PC-3 (cell line): ENCODE results near the gene PTGES3. TPM values are rescaled to one million over a fixed set of nuclear protein-coding genes. Genes with fewer than 3 reads are reported as not detected.

ENCODE experiments used
- ATAC-seq: fragments of 200-7000 bp; cut with Tn5 transposase; 2 replicates; pipeline ENCODE4 v1.9.1; 2020; ENCODE audit warnings: mild to moderate bottlenecking, moderate library complexity
- BruUV-seq: library from RNA; stranded (reverse); fragments of 400-500 nt; replicated peaks from 2 replicates; lab custom pipeline; 2021; lab: Mats Ljungman, UMichigan
- CTCF ChIA-PET: fragments of 300-600 bp; sonication (Branson Sonifier 250); formaldehyde crosslinking; loops from one replicate; lab custom pipeline; 2022; ENCODE audit warnings: antibody characterized with exemption; lab: Charles Lee
- POLR2A ChIA-PET: fragments of 300-600 bp; sonication (Branson Sonifier 250); formaldehyde crosslinking; loops from one replicate; lab custom pipeline; 2022; ENCODE audit warnings: antibody characterized with exemption; ENCODE audit not compliant: unreplicated experiment; lab: Charles Lee
- DNase-seq: peaks from one replicate; pipeline ENCODE4 v3.0.0-alpha.2; 2015
- H2AFZ ChIP-seq: fragments of 300-600 bp; sonication (generic); 2 replicates; pipeline ENCODE4 v1.6.0; 2016; ENCODE audit warnings: antibody characterized with exemption, low read length
- H3F3A ChIP-seq: fragments of 300-600 bp; sonication (generic); one replicate; pipeline ENCODE4 v1.6.0; 2017; ENCODE audit warnings: antibody characterized with exemption, low read length, control low read depth, mild to moderate bottlenecking; ENCODE audit not compliant: unreplicated experiment
- H3K27ac ChIP-seq: fragments of 300-600 bp; sonication (generic); 2 replicates; pipeline ENCODE4 v1.5.1; 2016; ENCODE audit warnings: mild to moderate bottlenecking, low read length
- H3K27me3 ChIP-seq: fragments of 300-600 bp; sonication (generic); 2 replicates; pipeline ENCODE4 v1.6.1; 2016; ENCODE audit warnings: low read length, mixed read lengths
- H3K36me3 ChIP-seq: fragments of 300-600 bp; sonication (generic); 2 replicates; pipeline ENCODE4 v1.6.1; 2016; ENCODE audit warnings: low read depth, mixed run types, low read length, mixed read lengths
- H3K4me1 ChIP-seq: fragments of 300-600 bp; sonication (generic); 2 replicates; pipeline ENCODE4 v1.5.1; 2016; ENCODE audit warnings: low read length; ENCODE audit not compliant: insufficient read depth
- H3K4me2 ChIP-seq: fragments of 300-600 bp; sonication (generic); 2 replicates; pipeline ENCODE4 v1.6.0; 2016; ENCODE audit warnings: low read length
- H3K4me3 ChIP-seq: fragments of 300-600 bp; sonication (generic); 2 replicates; pipeline ENCODE4 v1.5.1; 2016; ENCODE audit warnings: mild to moderate bottlenecking, low read length, mixed read lengths
- H3K79me2 ChIP-seq: fragments of 300-600 bp; sonication (generic); 2 replicates; pipeline ENCODE4 v1.6.1; 2017; ENCODE audit warnings: low read length, mixed read lengths
- H3K9ac ChIP-seq: fragments of 300-600 bp; sonication (generic); 2 replicates; pipeline ENCODE4 v1.6.0; 2016; ENCODE audit warnings: mild to moderate bottlenecking, low read length
- H3K9me2 ChIP-seq: fragments of 300-600 bp; sonication (generic); replicated peaks from 2 replicates; pipeline ENCODE4 v1.6.1; 2016; ENCODE audit warnings: mixed run types, low read length, mixed read lengths
- H3K9me3 ChIP-seq: fragments of 300-600 bp; sonication (generic); 2 replicates; pipeline ENCODE4 v1.6.1; 2016; ENCODE audit warnings: low read length, mixed read lengths
- H4K20me1 ChIP-seq: fragments of 300-600 bp; sonication (generic); 2 replicates; pipeline ENCODE4 v1.6.1; 2016; ENCODE audit warnings: low read length, mixed read lengths
- EZH2 ChIP-seq: fragments of 300-600 bp; sonication (generic); IDR thresholded peaks from one replicate; pipeline ENCODE4 v1.6.1; 2017; ENCODE audit warnings: antibody characterized with exemption, mild to moderate bottlenecking, low read length; ENCODE audit not compliant: unreplicated experiment
- EZH2phosphoT487 ChIP-seq: fragments of 300-600 bp; sonication (generic); IDR thresholded peaks from 2 replicates; pipeline ENCODE4 v1.6.1; 2018; ENCODE audit warnings: mild to moderate bottlenecking, antibody characterized with exemption, low read length, borderline replicate concordance
- intact Hi-C: fragments of 100-400 bp; cut with micrococcal nuclease; formaldehyde crosslinking; loops from 2 replicates; pipeline ENCODE4 v1.9.0; 2023
- total RNA-seq: library from RNA; depleted of rRNA; stranded (reverse); fragments of >200 nt; gene quantifications from 2 replicates; pipeline ENCODE4 v1.2.3, GENCODE V29; 2014
- TF ChIP-seq, protein P1 (sequence below): fragments of 300-600 bp; sonication (generic); conservative IDR thresholded peaks from 2 replicates; pipeline ENCODE4 v1.5.1; 2017; ENCODE audit warnings: antibody characterized with exemption, low read depth, mild to moderate bottlenecking, low read length

The PTGES3 gene
- total RNA-seq, 1 experiment from 2014 or later: 165 TPM

DNA sequence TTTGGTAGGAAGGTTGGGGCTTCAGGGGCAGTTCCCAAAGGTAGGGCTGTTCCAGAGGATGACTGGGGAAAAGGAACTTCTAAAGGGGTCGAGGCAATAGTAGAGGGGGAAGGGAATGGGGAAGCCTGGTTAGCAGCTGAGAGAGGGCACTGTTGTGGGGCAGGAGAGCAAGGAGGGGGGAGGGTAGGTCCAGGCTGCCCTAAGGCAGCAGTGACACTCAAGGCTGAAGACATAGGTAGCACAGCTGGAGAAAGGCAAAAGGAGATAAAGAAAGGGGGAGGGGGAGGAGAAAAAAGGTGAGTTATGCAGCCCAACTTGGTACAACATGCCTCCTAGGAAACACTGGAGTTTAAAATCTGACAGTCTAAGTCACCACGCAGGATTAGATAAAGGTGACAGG is 33.1 kb upstream of the PTGES3 start:
- H4K20me1 ChIP-seq: peaks cover 69% of the 10 kb centered on the region
- H3K4me3 ChIP-seq: peak overlapping the region; percentile 88
- H3K4me2 ChIP-seq: peak overlapping the region; percentile 98
- H3K27ac ChIP-seq: peak overlapping the region; percentile 37; the same call in 1 of the 2 replicates
- H3K36me3 ChIP-seq: peaks cover 59% of the 10 kb centered on the region
- no peak for DNase-seq
- H3K9me2 ChIP-seq: no peaks in the 10 kb centered on the region
- H3K4me1 ChIP-seq: peaks cover 39% of the 10 kb centered on the region
- no peak overlapping the region for H3K9ac ChIP-seq
- POLR2A ChIA-PET: no interaction called here
- TF ChIP-seq, protein P1, sequence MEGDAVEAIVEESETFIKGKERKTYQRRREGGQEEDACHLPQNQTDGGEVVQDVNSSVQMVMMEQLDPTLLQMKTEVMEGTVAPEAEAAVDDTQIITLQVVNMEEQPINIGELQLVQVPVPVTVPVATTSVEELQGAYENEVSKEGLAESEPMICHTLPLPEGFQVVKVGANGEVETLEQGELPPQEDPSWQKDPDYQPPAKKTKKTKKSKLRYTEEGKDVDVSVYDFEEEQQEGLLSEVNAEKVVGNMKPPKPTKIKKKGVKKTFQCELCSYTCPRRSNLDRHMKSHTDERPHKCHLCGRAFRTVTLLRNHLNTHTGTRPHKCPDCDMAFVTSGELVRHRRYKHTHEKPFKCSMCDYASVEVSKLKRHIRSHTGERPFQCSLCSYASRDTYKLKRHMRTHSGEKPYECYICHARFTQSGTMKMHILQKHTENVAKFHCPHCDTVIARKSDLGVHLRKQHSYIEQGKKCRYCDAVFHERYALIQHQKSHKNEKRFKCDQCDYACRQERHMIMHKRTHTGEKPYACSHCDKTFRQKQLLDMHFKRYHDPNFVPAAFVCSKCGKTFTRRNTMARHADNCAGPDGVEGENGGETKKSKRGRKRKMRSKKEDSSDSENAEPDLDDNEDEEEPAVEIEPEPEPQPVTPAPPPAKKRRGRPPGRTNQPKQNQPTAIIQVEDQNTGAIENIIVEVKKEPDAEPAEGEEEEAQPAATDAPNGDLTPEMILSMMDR: no peak
- TF ChIP-seq EZH2phosphoT487 (no peak), EZH2 (no peak)
- peaks cover 87% of the 10 kb centered on the region for H3K79me2 ChIP-seq
- H3K27me3 ChIP-seq: no peaks in the 10 kb centered on the region
- no TSS peak for BruUV-seq
- intact Hi-C loops: no loop called here
- ATAC-seq: no peak
- H3K9me3 ChIP-seq: no peaks in the 10 kb centered on the region
- CTCF ChIA-PET: no interaction called here
- H2AFZ ChIP-seq: no peak overlapping the region
- H3F3A ChIP-seq: no peaks in the 10 kb centered on the region

DNA sequence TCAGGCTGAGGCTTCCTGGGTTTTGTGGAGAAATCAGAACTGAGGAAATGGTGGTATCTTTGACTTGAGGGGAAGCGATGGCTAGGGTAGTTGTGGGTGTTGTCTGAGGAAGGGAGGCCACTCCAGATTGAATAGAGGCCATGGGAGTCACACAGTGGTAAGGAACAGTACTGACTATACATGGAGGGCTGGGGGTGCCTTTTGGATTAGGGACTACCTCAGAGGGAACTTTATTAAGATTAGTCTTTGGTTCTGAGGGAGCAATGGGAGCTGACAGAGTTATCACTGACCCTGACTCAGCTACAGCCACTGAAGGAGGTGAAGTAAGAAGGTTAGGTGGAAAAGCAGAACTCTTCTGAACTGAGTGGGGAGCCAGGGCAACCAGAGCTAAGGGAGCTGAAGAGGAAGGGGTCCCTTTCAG is 32.7 kb upstream of the PTGES3 start:
- Histone ChIP-seq H2AFZ (no peak overlapping the region), H3K36me3 (peaks cover 63% of the 10 kb centered on the region), H3F3A (no peaks in the 10 kb centered on the region), H3K27me3 (no peaks in the 10 kb centered on the region), H3K27ac (0 out of 2 replicates have a peak overlapping the region, but pooled peaks have one; percentile 37), H3K9me2 (no peaks in the 10 kb centered on the region), H3K9ac (no peak overlapping the region), H3K4me2 (peak overlapping the region; percentile 98; the same call in 1 of the 2 replicates), H3K4me1 (peaks cover 35% of the 10 kb centered on the region), H3K9me3 (no peaks in the 10 kb centered on the region), H4K20me1 (peaks cover 74% of the 10 kb centered on the region), H3K79me2 (peaks cover 91% of the 10 kb centered on the region), H3K4me3 (0 out of 2 replicates have a peak overlapping the region, but pooled peaks have one; percentile 88)
- POLR2A ChIA-PET: no interaction called here
- no TSS peak for BruUV-seq
- CTCF ChIA-PET: no interaction called here
- ATAC-seq: no peak
- no peak for DNase-seq
- TF ChIP-seq EZH2: no peak
- no peak for TF ChIP-seq EZH2phosphoT487
- TF ChIP-seq, protein P1: no peak
- intact Hi-C loops: no loop called here

GRCh38 chr12:56719056-56719455 is 31.0 kb upstream of the PTGES3 start:
- Histone ChIP-seq H3K4me3 (no peak overlapping the region), H3K9me3 (no peaks in the 10 kb centered on the region), H3F3A (peaks cover 5% of the 10 kb centered on the region), H3K4me2 (no peak overlapping the region), H3K27ac (no peak overlapping the region), H4K20me1 (peaks cover 88% of the 10 kb centered on the region), H3K4me1 (peaks cover 32% of the 10 kb centered on the region), H3K36me3 (peaks cover 73% of the 10 kb centered on the region), H3K9me2 (no peaks in the 10 kb centered on the region), H2AFZ (no peak overlapping the region), H3K79me2 (peaks cover 97% of the 10 kb centered on the region), H3K27me3 (no peaks in the 10 kb centered on the region), H3K9ac (no peak overlapping the region)
- no TSS peak for BruUV-seq
- ChIA-PET POLR2A (interaction anchor here (0.6 kb wide), 1 partner anchor 30 kb away, joined by 6 read pairs; no protein-coding TSS in a partner anchor), CTCF (no interaction called here)
- intact Hi-C loops: no loop called here
- no peak for DNase-seq
- no peak for ATAC-seq
- TF ChIP-seq, protein P1: no peak
- TF ChIP-seq EZH2 (no peak), EZH2phosphoT487 (no peak)
